GM18867 (cell line): Measurements from ENCODE around the gene TMOD3.
"Not testable (repeated sequence)": the region's sequence is repeated elsewhere in the genome, so short reads cannot be mapped to it uniquely, and the experiment has no call there.

ENCODE experiments used
- ATAC-seq: cut with Tn5 transposase; IDR thresholded peaks from one replicate; pipeline ENCODE4 v1.9.1; 2021; ENCODE audit warnings: mild to moderate bottlenecking, moderate library complexity; ENCODE audit not compliant: unreplicated experiment

Gene TMOD3

GRCh38 chr15:51861557-51862359 is 32.3 kb downstream of the TMOD3 start:
- ATAC-seq = no peak

DNA sequence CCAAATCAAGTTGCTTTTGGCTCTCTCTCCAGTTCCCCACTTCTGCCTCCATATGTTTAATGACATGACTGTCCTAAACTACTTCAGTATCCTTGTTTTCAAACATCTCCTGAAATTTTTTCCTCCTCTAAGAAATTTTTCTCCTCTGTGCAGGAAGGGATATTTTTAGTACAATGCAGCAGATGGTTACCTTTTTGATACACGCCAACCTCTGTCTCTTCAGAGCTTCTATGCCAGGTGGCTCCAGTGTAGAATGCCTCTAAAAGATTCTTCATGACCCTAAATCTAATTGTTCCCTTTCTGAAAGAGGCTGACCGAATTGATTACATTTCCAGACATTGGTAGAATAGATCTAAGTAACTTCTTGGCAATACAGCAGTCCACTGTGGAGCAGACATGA is 33.7 kb downstream of the TMOD3 start:
- no peak for ATAC-seq

GRCh38 chr15:51864408-51865056 is 35.1 kb downstream of the TMOD3 start:
- ATAC-seq = no peak

DNA sequence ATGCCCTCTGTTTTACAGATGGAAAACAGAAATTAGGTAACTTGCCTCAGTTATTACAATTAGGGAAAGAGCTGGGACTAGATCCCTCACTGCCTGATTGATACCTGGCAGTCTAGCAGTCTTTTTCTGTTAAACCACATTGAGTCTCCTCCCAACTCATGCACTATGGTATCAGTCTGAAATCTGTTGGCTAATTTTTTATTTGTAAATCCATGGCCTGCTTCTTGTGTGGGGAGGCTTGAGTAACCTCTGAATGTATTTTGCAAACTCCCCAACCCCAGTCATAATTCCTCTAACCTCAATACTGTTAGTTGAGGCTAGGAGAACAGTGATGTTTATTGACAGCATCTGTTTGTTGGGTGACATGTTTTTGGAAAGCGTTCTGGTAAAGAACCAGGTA is 35.9 kb downstream of the TMOD3 start:
- ATAC-seq = no peak

- no peak for ATAC-seq
These were observed 36.7 kb downstream of the TMOD3 start for GRCh38 chr15:51866161-51866560.

DNA sequence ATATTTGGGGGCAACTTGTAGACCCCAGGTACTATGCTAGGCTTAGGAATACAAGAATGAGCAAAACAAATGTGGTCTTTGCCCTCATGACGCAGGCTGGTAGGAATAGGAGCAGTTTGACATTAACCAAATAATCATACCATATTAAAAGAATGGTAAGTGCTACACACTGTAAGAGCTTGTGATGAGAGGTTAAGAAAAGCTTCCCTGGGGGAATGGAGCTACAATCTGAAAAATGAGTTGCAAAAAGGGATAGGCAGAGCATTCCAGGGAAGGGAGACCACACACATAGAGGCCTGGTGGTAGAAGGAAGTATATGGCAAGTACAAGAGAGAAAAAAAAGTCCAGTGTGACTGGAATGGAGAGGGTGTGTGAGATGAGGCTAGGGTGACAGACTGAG is 37.3 kb downstream of the TMOD3 start:
- no peak for ATAC-seq

DNA sequence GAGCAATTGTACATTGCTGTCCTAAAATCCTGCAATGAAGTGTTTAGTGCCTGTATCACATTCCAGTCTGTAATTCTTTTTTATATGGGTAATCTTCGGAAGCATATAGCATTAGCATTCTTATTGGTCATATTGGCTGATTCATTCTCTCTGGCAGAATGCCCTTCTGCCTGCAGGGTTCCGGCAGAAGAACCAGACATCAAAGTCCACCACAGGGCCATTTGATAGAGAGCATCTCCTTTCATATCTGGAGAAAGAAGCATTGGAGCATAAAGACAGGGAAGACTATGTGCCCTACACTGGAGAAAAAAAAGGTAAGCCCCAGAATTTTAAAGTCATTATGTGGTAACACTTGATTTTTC is 39.6 kb downstream of the TMOD3 start:
- ATAC-seq = no peak

GRCh38 chr15:51870774-51871173 is 41.3 kb downstream of the TMOD3 start:
- ATAC-seq = no peak

DNA sequence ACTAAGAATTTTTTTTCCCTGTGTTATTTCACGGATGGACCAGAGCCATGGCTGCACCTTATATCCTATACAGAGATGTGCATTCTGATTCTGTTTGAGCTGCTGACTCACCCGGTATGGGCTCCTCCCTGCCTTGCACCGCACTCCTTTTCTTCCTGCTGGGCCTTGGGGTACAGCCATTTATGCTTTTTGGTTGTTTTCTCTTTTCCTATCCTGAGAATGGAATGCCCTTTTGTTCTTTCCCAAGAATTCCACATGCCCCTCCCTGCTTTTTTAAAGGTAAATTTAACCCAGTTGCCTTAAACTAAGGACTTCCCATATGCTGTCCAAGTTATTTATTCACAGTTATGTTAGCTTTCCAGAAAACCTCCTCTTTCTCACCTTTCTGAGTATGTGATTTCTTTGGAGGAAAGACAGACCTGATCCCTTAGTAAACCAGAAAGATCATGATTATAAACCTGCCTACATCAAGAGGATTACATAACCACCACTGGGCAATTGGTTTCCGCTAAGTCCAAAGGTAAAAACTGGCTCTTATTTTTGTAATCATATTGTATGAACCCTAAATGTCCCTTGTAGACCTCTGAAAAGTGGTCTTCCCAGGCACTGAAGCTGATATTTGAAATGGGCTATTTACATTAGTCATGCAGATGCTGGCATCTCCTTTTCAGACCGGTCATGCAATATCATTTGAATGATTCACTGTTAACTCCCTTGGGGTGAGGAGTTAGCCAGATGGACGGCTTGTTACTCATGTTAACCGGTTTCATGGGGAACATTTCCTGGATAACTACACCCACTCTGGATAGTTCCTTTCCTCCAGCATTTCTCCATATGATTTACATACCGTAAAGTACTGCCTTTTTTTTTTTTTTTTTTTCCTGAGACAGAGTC is 45.5 kb downstream of the TMOD3 start:
- no peak for ATAC-seq

DNA sequence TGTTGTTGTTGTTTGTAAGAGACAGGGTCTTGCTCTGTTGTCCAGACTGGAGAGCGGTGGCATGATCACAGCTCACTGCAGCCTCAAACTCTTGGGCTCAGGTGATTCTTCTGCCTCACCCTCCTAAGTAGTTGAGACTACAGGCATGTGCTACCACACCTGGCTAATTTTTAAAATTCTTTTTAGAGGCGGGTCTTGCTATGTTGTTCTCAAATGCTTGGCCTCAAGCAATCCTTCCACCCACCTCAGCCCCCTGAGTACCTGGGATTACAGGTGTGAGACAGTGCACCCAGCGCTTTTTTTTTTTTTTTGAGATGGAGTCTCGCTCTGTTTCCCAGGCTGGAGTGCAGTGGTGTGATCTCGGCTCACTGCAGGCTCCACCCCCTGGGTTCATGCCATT is 46.7 kb downstream of the TMOD3 start:
- no peak for ATAC-seq

DNA sequence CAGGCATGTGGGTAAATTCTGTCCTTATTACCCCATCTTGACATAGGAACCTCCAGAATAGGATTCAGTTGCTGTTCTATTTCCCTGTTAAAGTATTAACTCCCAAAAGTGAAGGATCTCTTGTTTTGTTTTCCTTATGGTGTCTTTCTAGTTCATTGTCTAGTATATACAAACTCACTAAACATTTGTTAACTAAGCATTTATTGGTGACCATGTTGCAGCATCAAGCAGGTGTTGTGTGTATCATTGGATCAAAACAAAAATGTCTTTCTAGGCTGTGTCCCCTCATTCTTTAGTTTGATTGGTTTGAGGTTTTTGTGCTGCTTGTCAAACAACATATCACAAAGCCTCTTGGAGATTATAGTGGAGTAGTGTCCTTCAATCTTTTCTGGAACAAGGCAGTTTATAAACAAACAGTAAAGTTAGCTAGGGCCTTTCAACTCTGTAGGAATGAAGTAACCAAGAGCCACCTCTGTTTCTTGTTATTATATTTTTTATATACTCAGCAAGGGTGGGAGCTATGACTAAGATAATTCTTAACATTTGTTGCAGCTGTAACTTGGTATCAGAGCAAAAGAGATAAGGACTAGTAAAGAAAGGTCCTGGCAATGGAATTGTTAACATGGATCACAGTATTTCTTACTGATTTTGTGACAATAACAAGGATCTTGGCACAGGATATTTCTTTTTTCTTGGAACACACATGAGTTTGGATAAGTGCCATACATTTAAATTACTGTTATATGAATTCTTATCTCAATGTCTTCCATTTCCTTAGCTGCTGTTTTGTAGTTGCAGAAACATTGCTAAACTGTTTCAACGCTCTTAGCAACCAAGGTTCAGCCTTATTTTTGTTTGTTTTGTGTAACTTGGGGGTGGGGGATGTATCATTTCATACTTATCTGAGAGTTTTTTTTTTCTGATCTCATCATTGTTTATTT is 49.3 kb downstream of the TMOD3 start:
- no peak for ATAC-seq

GRCh38 chr15:51879555-51879954 is 50.1 kb downstream of the TMOD3 start:
- ATAC-seq = no peak

DNA sequence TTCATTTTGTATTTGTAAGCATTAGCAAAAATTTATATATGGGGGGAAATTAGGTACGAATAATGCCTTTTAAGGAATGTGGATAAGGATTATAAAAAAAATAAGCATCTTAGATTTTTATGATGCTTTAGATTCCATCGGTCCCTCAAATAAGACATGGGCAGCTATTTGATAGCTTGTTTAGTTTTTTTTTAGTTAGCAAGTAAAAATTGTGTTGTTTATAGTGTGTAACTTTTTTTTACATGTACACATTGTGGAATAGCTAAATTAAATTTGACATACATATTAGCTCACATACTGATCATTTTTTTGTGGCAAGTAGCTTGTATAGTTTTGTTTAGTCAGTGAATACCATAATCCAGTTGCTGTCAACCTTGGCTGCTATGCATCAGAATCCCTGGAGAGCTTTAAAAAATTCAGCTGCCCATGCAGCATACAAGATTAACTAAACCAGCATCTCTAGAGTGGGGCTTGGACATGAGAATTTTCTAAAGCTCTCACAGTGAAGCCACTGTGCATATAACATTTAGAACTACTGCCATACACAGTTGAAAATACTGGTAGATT is 53.9 kb downstream of the TMOD3 start:
- ATAC-seq = no peak

GRCh38 chr15:51884041-51884440 is 54.6 kb downstream of the TMOD3 start:
- no peak for ATAC-seq

DNA sequence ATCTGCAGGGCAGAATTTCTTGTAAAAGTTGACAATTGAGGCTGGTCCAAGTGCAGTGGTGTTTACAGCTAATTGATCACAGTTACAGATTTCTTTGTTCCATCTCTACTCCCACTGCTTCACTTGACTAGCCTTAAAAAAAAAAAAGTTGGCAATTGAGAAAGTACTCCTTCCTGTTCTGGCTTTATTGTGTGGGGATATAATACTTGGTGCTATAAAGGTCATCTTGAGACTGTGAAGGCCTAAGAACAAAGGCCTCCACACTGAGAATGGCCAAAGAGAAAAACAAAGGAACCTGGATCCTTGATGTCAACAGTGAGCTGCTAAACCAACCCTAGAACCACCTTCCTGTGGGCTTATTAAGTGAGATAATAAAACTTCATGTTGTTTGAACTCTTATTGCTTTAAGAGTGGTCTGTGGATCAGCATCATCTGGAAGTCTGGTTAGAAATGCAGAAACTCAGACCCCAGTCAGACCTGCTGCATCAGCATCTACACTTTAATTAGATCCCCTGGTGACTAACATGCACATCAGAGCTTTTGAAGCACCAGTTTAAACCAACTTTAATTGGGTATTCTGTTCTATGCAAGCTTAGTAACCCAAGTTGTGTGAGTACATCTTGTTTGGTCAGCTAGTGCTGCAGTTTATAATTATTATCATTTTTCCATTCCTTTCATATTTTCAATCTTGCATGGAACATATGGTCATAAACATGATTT is 55.2 kb downstream of the TMOD3 start:
- no peak for ATAC-seq

DNA sequence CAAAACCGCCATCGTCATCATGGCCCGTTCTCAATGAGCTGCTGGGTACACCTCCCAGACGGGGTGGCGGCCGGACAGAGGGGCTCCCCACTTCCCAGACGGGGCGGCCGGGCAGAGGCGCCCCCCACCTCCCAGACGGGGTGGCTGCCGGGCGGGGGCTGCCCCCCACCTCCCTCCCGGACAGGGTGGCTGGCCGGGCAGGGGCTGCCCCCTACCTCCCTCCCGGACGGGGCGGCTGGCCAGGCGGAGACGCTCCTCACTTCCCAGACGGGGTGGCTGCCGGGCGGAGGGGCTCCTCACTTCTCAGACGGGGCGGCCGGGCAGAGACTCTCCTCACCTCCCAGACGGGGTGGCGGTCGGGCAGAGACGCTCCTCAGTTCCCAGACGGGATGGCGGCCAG is 56.3 kb downstream of the TMOD3 start:
- not testable (repeated sequence) for ATAC-seq

GRCh38 chr15:51887887-51888592 is 58.6 kb downstream of the TMOD3 start:
- no peak for ATAC-seq

DNA sequence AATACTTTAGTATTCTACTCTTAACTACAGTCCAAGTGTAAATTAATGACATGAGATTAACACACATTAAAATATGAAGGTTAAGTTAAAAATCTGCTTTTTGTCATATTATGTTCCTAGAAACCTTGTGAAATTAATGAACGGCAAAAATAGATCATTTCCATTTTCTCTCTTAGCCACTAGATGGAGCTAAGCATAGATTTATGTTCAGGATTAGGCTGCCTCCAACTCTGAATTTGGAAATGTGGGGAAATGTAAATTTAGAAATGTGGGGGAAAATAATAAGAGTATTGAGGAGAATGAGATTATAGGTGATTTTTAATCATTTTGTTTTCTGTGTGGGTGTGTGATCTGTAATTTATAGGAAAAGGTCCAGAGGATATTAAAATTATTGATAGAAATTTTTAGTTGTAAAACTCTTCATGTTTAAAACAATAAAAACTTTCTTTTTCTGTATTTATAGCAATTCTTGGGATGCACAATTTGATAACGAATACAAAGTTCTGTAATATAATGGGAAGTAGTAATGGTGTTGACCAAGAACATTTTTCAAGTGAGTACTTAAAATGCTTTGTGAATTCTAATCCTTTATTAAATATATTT is 59.2 kb downstream of the TMOD3 start:
- ATAC-seq = no peak

DNA sequence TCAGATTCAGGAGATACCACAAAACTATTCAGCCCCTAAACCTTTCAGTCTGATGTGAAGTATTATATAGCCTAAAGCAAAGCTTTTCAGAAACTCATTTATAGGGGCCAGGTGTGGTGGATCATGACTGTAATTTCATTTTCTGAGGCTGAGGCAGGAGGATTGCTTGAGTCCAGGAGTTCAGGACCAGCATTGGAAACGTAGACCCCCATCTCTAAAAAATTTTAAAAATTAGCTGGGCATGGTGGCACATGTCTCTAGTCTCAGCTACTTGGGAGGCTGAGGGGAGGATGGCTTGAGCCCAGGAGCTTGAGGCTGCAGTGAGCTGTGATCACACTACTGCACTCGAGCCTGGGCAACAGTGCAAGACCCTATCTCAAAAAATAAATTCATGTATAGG is 60.0 kb downstream of the TMOD3 start:
- no peak for ATAC-seq
